OCI-LY7 (cell line): Measurements from ENCODE around the gene FGD4. TPM values are rescaled to one million over a fixed set of nuclear protein-coding genes. Genes with fewer than 3 reads are reported as not detected.

ENCODE experiments used
- BruUV-seq: library from RNA; stranded (reverse); fragments of 400-500 nt; replicated peaks from 2 replicates; lab custom pipeline; 2021; lab: Mats Ljungman, UMichigan
- CTCF ChIA-PET: fragments of 300-600 bp; sonication (Branson Sonifier 250); formaldehyde crosslinking; loops from one replicate; lab custom pipeline; 2022; ENCODE audit warnings: antibody characterized with exemption; ENCODE audit not compliant: unreplicated experiment; lab: Charles Lee
- POLR2A ChIA-PET: fragments of 300-600 bp; sonication (Branson Sonifier 250); formaldehyde crosslinking; loops from one replicate; lab custom pipeline; 2022; ENCODE audit warnings: antibody characterized with exemption; lab: Charles Lee
- DNase-seq: peaks from one replicate; pipeline ENCODE4 v3.0.0-alpha.2; 2015; ENCODE audit warnings: low spot score
- H2AFZ ChIP-seq: fragments of 200-600 bp; sonication (generic), shearing (Covaris generic); 2 replicates; pipeline ENCODE4 v1.6.1; 2014; ENCODE audit warnings: mild to moderate bottlenecking, antibody characterized with exemption, low read length, moderate library complexity
- H3K27ac ChIP-seq: fragments of 200-600 bp; sonication (generic); 2 replicates; pipeline ENCODE4 v1.5.1; 2014; ENCODE audit warnings: mixed run types, low read depth, mild to moderate bottlenecking, moderate library complexity, low read length, inconsistent platforms; ENCODE audit not compliant: poor library complexity, severe bottlenecking
- H3K36me3 ChIP-seq: fragments of 200-600 bp; sonication (generic); 2 replicates; pipeline ENCODE4 v1.6.1; 2014; ENCODE audit warnings: mild to moderate bottlenecking, antibody characterized with exemption, low read length, moderate library complexity, mixed read lengths; ENCODE audit not compliant: insufficient read depth
- H3K4me1 ChIP-seq: fragments of 200-600 bp; sonication (generic); 2 replicates; pipeline ENCODE4 v1.5.1; 2014; ENCODE audit warnings: mild to moderate bottlenecking, low read length; ENCODE audit not compliant: insufficient read depth, poor library complexity, severe bottlenecking
- H3K4me2 ChIP-seq: fragments of 200-600 bp; sonication (generic); 2 replicates; pipeline ENCODE4 v1.6.1; 2014; ENCODE audit warnings: mild to moderate bottlenecking, low read length
- H3K4me3 ChIP-seq: fragments of 200-600 bp; sonication (generic); 2 replicates; pipeline ENCODE4 v1.5.1; 2014; ENCODE audit warnings: mild to moderate bottlenecking, low read depth, low read length; ENCODE audit not compliant: poor library complexity, severe bottlenecking
- H3K79me2 ChIP-seq: fragments of 200-600 bp; sonication (generic); 2 replicates; pipeline ENCODE4 v1.6.1; 2016; ENCODE audit warnings: low read depth, mild to moderate bottlenecking, low read length, moderate library complexity, mixed read lengths; ENCODE audit not compliant: insufficient read depth
- H3K9me2 ChIP-seq: fragments of 200-600 bp; sonication (generic); 2 replicates; pipeline ENCODE4 v1.6.1; 2016; ENCODE audit warnings: mild to moderate bottlenecking, low read length, mixed read lengths; ENCODE audit not compliant: insufficient read depth
- H3K9me3 ChIP-seq: fragments of 200-600 bp; sonication (generic); 2 replicates; pipeline ENCODE4 v1.6.1; 2014; ENCODE audit warnings: mild to moderate bottlenecking, mixed run types, low read length, mixed read lengths
- H4K20me1 ChIP-seq: fragments of 200-600 bp; sonication (generic); 2 replicates; pipeline ENCODE4 v1.6.1; 2014; ENCODE audit warnings: mild to moderate bottlenecking, antibody characterized with exemption, low read length, moderate library complexity, mixed read lengths; ENCODE audit not compliant: insufficient read depth
- EZH2phosphoT487 ChIP-seq: fragments of 200-600 bp; sonication (generic); IDR thresholded peaks from 2 replicates; pipeline ENCODE4 v1.6.1; 2018; ENCODE audit warnings: low read depth, borderline replicate concordance, mild to moderate bottlenecking, mixed run types, antibody characterized with exemption, low read length, moderate library complexity, mixed read lengths
- intact Hi-C: fragments of 100-400 bp; cut with micrococcal nuclease; formaldehyde crosslinking; loops from one replicate; pipeline ENCODE4 v1.10.0; 2022; ENCODE audit not compliant: unreplicated experiment
- total RNA-seq, 2 experiments: library from RNA; depleted of rRNA in 1 of 2; stranded (reverse); fragments of >200 nt in 1 of 2; shearing (Covaris generic) in 1 of 2; gene quantifications; 2 replicates each; pipeline ENCODE4 v1.2.3, GENCODE V29; 2014 to 2022
- TF ChIP-seq, protein P1 (sequence below): fragments of 200-600 bp; sonication (generic); conservative IDR thresholded peaks from 2 replicates; pipeline ENCODE4 v1.5.1; 2014; ENCODE audit warnings: mild to moderate bottlenecking, antibody characterized with exemption, low read length, moderate library complexity, mixed read lengths

FGD4 gene
- total RNA-seq, 2 experiments from 2014 or later, result 14.9 to 19.3 TPM

DNA sequence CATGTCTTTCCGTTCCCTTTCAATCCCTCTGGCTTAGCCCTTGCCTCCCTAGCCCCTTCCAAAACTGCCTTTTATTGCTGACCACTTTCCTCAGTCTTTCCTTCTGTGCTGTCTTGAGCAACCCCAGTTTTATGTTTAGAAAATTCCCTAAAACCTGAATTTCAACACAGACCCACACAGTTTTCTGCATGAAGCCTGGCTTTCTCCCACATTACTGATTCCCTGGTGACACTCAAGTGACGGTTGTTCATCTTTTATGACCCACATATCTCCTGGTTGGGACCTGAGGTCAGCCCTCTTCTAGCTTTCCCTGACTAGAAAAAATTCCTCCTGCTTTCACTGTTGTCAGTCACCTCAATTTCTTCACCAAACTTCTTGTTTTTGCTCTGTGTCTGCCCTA is 21.0 kb downstream of the FGD4 start:
- Histone ChIP-seq H3K79me2 (no peaks in the 10 kb centered on the region), H3K36me3 (no peaks in the 10 kb centered on the region), H3K9me3 (no peaks in the 10 kb centered on the region), H2AFZ (no peak overlapping the region), H3K4me1 (no peaks in the 10 kb centered on the region), H3K27ac (no peak overlapping the region), H4K20me1 (no peaks in the 10 kb centered on the region), H3K4me2 (no peak overlapping the region), H3K4me3 (no peak overlapping the region), H3K9me2 (no peaks in the 10 kb centered on the region)
- DNase-seq, result no peak
- no TSS peak for BruUV-seq
- intact Hi-C loops, result no loop called here
- ChIA-PET POLR2A (interaction anchor here (0.6 to 1.2 kb wide), 2 partner anchors 11 to 16 kb away, joined by 3 to 4 read pairs; no protein-coding TSS in a partner anchor), CTCF (no interaction called here)
- TF ChIP-seq, protein P1, sequence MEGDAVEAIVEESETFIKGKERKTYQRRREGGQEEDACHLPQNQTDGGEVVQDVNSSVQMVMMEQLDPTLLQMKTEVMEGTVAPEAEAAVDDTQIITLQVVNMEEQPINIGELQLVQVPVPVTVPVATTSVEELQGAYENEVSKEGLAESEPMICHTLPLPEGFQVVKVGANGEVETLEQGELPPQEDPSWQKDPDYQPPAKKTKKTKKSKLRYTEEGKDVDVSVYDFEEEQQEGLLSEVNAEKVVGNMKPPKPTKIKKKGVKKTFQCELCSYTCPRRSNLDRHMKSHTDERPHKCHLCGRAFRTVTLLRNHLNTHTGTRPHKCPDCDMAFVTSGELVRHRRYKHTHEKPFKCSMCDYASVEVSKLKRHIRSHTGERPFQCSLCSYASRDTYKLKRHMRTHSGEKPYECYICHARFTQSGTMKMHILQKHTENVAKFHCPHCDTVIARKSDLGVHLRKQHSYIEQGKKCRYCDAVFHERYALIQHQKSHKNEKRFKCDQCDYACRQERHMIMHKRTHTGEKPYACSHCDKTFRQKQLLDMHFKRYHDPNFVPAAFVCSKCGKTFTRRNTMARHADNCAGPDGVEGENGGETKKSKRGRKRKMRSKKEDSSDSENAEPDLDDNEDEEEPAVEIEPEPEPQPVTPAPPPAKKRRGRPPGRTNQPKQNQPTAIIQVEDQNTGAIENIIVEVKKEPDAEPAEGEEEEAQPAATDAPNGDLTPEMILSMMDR, result no peak
- no peak for TF ChIP-seq EZH2phosphoT487

GRCh38 chr12:32423559-32423958 is 24.2 kb downstream of the FGD4 start:
- POLR2A ChIA-PET, result interaction anchor here (0.6 to 0.7 kb wide), 2 partner anchors 10 to 12 kb away, joined by 3 to 4 read pairs; no protein-coding TSS in a partner anchor
- BruUV-seq, result no TSS peak

DNA sequence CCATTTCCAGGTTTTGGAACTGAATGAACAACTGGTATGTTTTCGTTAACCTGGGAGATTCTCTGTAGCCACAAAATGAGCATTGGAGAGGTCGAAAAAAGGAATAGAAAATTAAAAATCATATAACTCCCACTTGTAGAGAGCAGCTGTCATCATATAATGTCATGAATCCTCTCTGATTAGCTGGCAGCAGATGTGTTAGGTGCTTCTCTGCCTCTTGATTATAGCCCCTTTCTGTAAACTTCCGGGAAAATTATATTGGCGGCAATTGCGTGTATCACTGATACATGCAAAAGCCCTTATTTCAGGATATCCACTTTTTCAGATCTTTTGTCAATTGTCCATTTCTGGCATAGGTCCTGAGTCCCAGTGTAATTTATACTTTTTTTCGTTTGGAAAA is 31.7 kb downstream of the FGD4 start:
- Histone ChIP-seq H2AFZ (no peak overlapping the region), H3K4me1 (no peaks in the 10 kb centered on the region), H3K27ac (no peak overlapping the region), H3K9me2 (no peaks in the 10 kb centered on the region), H3K79me2 (no peaks in the 10 kb centered on the region), H3K4me2 (no peak overlapping the region), H3K4me3 (no peak overlapping the region), H3K9me3 (0 out of 2 replicates have a peak, but pooled peaks cover 5% of the 10 kb centered on the region), H3K36me3 (no peaks in the 10 kb centered on the region), H4K20me1 (no peaks in the 10 kb centered on the region)
- BruUV-seq, result no TSS peak
- ChIA-PET POLR2A (interaction anchor here (0.5 to 1.2 kb wide), 2 partner anchors 10 to 14 kb away, joined by 3 to 4 read pairs; no protein-coding TSS in a partner anchor), CTCF (no interaction called here)
- no peak for TF ChIP-seq EZH2phosphoT487
- TF ChIP-seq, protein P1, result no peak
- intact Hi-C loops, result no loop called here
- no peak for DNase-seq

More at GRCh38 chr12:32423559-32423958, 24.2 kb downstream of the FGD4 start:
- no peaks in the 10 kb centered on the region for H3K9me3 ChIP-seq
- TF ChIP-seq, protein P1, result no peak
- TF ChIP-seq EZH2phosphoT487, result no peak
- no peak for DNase-seq
- intact Hi-C loops, result no loop called here
- H3K79me2 ChIP-seq, result no peaks in the 10 kb centered on the region
- H3K4me3 ChIP-seq, result no peak overlapping the region
- no peak overlapping the region for H3K27ac ChIP-seq
- H3K36me3 ChIP-seq, result no peaks in the 10 kb centered on the region
- H3K4me2 ChIP-seq, result no peak overlapping the region
- no peaks in the 10 kb centered on the region for H3K9me2 ChIP-seq
- H3K4me1 ChIP-seq, result no peaks in the 10 kb centered on the region
- H2AFZ ChIP-seq, result no peak overlapping the region
- CTCF ChIA-PET, result no interaction called here
- H4K20me1 ChIP-seq, result no peaks in the 10 kb centered on the region
